ENCODE data around the gene SH3TC1. TPM values are rescaled to one million over a fixed set of nuclear protein-coding genes. Genes with fewer than 3 reads are reported as not detected.

SH3TC1 gene
- total and polyA plus RNA-seq, 12 donors = 1.5 to 58.7 (median 22.0) TPM

DNA sequence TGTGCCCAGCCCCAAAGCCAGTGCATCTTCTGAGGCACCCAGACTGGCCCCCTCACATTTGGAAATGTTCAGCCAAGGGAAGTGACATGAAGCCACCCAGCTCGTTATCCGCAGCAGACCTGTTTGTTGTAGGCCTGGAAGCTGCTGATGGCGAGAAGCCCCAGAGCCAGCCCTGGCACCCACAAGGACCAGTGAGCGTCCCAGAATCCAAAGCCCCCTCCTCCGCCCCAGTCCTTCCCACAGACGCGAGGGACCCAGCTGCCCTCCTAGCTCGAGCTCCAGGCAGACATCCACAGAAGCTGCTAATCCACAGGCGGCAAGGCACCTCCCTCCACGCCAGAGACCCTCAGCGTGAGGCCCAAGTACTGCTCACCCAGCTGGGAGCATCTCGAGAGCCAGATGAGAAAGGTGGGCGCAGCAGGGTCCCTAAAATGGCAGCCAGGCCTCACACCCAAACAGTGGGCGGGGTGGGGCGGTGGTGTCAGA lies 47.9 kb upstream of the SH3TC1 start:
- WGBS, 4 donors = 88 to 93% (median 92%) methylated on average over 8 to 15 of the region's 15 CpGs
- Histone ChIP-seq H3K4me3 (no peak overlapping the region), H3K27ac (no peak overlapping the region), H3K36me3 (replicated peaks in 1 of 2) (no peaks in the 10 kb centered on the region), H3K4me1 (replicated peaks in 1 of 2) (peaks cover 0 to 2% of the 10 kb centered on the region in 2 donors), H3K9me3 (replicated peaks in 1 of 3) (no peaks in the 10 kb centered on the region), H3K27me3 (no peaks in the 10 kb centered on the region)
- no peak for DNase-seq
- intact Hi-C loops (cut with DNase I) = no loop called here
- TF ChIP-seq, protein P1, sequence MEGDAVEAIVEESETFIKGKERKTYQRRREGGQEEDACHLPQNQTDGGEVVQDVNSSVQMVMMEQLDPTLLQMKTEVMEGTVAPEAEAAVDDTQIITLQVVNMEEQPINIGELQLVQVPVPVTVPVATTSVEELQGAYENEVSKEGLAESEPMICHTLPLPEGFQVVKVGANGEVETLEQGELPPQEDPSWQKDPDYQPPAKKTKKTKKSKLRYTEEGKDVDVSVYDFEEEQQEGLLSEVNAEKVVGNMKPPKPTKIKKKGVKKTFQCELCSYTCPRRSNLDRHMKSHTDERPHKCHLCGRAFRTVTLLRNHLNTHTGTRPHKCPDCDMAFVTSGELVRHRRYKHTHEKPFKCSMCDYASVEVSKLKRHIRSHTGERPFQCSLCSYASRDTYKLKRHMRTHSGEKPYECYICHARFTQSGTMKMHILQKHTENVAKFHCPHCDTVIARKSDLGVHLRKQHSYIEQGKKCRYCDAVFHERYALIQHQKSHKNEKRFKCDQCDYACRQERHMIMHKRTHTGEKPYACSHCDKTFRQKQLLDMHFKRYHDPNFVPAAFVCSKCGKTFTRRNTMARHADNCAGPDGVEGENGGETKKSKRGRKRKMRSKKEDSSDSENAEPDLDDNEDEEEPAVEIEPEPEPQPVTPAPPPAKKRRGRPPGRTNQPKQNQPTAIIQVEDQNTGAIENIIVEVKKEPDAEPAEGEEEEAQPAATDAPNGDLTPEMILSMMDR (IDR thresholded peaks at IDR 0.05) = no peak
- TF ChIP-seq POLR2A (IDR thresholded peaks at IDR 0.05) = no peak

DNA sequence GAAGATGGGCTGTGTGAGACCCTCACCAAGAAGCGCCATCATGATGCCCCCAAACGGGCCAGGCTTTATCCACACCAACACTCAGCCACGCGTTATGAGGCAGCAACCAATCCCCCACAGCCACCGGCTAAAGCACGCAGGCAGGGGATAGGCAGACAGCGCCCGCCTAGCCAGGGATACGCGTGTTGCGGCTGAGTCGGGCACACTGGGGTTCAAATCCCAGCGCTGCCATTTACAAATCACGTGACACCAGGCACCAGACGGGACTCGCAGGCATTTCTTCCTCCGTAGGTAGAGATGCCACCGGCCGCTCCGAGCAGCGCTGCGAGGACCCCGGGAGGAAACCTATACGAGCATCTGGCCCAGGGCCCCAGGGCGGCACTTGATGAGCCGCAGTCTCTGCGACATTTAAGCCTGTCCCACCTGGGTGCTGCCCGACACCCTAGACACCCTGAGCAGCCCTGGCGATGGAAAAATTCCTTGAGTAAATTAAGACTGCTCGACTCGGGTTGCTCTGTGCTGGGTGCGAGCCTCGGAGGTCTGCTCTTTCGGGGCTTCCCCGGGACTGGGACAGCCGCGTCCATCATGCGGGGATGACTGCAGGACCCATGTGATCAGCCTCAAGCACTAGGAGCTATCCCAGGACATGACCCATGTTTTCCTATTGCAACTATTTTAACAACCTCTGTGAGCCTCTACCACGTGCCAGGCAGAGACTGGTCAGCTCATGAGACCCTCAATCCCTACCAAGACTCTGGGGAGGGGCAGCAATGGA lies 46.8 kb upstream of the SH3TC1 start:
- WGBS, 4 donors = 84 to 86% (median 85%) methylated on average over 25 to 39 of the region's 39 CpGs
- DNase-seq = no peak
- TF ChIP-seq, protein P1 (IDR thresholded peaks at IDR 0.05) = no peak
- TF ChIP-seq POLR2A (IDR thresholded peaks at IDR 0.05) = no peak
- H3K36me3 ChIP-seq (replicated peaks in 1 of 2) = no peaks in the 10 kb centered on the region
- H3K9me3 ChIP-seq (replicated peaks in 1 of 3) = no peaks in the 10 kb centered on the region
- H3K4me1 ChIP-seq (replicated peaks in 1 of 2) = no peaks in the 10 kb centered on the region
- H3K27ac ChIP-seq = no peak overlapping the region
- no peak overlapping the region for H3K4me3 ChIP-seq
- intact Hi-C loops (cut with DNase I) = no loop called here
- H3K27me3 ChIP-seq = no peaks in the 10 kb centered on the region

DNA sequence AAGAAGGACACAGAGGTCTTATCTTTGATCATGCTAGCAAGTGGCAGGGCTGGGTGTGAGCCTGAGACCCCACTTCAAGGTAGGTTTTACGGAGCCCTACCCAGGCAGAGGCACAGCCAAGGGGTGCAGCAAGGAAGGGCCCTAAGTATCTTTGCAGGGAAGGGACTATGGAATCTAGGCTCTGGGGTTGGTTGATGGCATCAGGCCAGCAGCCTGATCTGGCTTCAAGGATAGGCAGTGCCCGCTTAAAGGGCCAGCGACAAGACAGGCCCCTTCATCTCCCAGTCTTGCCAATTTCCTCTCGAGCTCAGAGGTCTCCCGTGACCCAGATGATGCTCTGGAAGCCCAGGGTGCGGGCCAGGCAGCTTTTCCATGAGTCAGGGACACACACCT lies 46.2 kb upstream of the SH3TC1 start:
- TF ChIP-seq, protein P1 (IDR thresholded peaks at IDR 0.05) = no peak
- no peaks in the 10 kb centered on the region for H3K9me3 ChIP-seq (replicated peaks in 1 of 3)
- H3K4me3 ChIP-seq = no peak overlapping the region
- peaks cover under 1 to 5% of the 10 kb centered on the region in 2 donors for H3K4me1 ChIP-seq (replicated peaks in 1 of 2)
- H3K27ac ChIP-seq = no peak overlapping the region
- DNase-seq = peak; percentile 42 to 78 (median 68)
- intact Hi-C loops (cut with DNase I) = no loop called here
- WGBS, 4 donors = 39 to 50% (median 46%) methylated on average over 5 to 6 of the region's 6 CpGs
- no peaks in the 10 kb centered on the region for H3K27me3 ChIP-seq
- H3K36me3 ChIP-seq (replicated peaks in 1 of 2) = no peaks in the 10 kb centered on the region

DNA sequence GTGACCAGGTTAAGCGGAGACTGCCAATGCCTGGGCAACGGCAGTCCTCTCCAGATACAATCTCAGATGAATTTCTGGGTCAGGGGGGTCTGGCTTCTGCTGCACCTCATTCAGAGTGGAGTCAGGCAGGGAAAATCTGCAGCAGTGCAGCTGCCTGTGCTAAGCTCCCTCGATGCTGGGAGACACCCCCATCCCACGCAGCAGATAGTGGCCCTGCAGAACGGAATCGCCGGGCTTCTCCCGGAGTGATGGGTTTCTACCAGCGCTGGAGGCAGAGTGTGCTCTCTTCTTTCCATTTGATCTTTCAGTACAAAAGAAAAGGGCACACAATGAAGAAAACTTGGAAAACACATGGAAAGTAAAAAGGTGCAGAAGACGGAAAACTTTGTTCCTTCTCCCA lies 45.6 kb upstream of the SH3TC1 start:
- no peaks in the 10 kb centered on the region for H3K9me3 ChIP-seq (replicated peaks in 1 of 3)
- DNase-seq = no peak
- intact Hi-C loops (cut with DNase I) = no loop called here
- WGBS, 4 donors = 87 to 96% (median 91%) methylated on average over 9 to 10 of the region's 10 CpGs
- no peak overlapping the region for H3K4me3 ChIP-seq
- H3K36me3 ChIP-seq (replicated peaks in 1 of 2) = no peaks in the 10 kb centered on the region
- no peak for TF ChIP-seq POLR2A (IDR thresholded peaks at IDR 0.05)
- TF ChIP-seq, protein P1 (IDR thresholded peaks at IDR 0.05) = no peak
- H3K27ac ChIP-seq = no peak overlapping the region
- no peaks in the 10 kb centered on the region for H3K27me3 ChIP-seq
- peaks cover 6 to 9% of the 10 kb centered on the region in 2 donors for H3K4me1 ChIP-seq (replicated peaks in 1 of 2)

All from adrenal gland (tissue), 12 donors.